HepG2 (cell line): ENCODE data around the gene ENO2. TPM values are rescaled to one million over a fixed set of nuclear protein-coding genes. Genes with fewer than 3 reads are reported as not detected.
A peak's percentile ranks its signal among the peaks of the same experiment; 100 is the strongest.

Experiments used
- AGO2 ChIP-seq: fragments of 200-400 bp; formaldehyde crosslinking; optimal IDR thresholded peaks from 2 replicates; pipeline ENCODE3; 2017; ENCODE audit warnings: mild to moderate bottlenecking, low read depth, low read length, moderate library complexity
- CAMTA2 ChIP-seq: sonication (generic); formaldehyde crosslinking; IDR thresholded peaks from 2 replicates; pipeline ENCODE4 v1.4.0; 2020; ENCODE audit warnings: mild to moderate bottlenecking, missing genetic modification reagents, borderline replicate concordance
- HMG20A ChIP-seq: IDR thresholded peaks from 2 replicates; pipeline ENCODE4 v1.6.1; 2016; ENCODE audit warnings: borderline replicate concordance
- HMGXB4 ChIP-seq, 2 experiments: sonication (generic) in 1 of 2; formaldehyde crosslinking in 1 of 2; IDR thresholded peaks; 2 replicates each; pipeline versions ENCODE4 v1.4.0 to v1.6.1; 2018 to 2020; ENCODE audit warnings: missing genetic modification reagents in 2 of 2, borderline replicate concordance in 1 of 2, low read depth in 1 of 2, mild to moderate bottlenecking in 1 of 2, missing biosample characterization in 1 of 2
- HOXA3 ChIP-seq: sonication (generic); formaldehyde crosslinking; IDR thresholded peaks from 2 replicates; pipeline ENCODE4 v1.5.0; 2020; ENCODE audit warnings: missing genetic modification reagents
- MAFF ChIP-seq: IDR thresholded peaks from 2 replicates; pipeline ENCODE4 v1.6.1; 2011; ENCODE audit warnings: low read depth, low read length, improper control_type of control experiment
- NFYC ChIP-seq: IDR thresholded peaks from 2 replicates; pipeline ENCODE4 v1.6.1; 2016; ENCODE audit warnings: missing genetic modification reagents, missing compliant biosample characterization
- NONO ChIP-seq, 2 experiments: fragments of 450-650 bp in 1 of 2; sonication (generic) in 1 of 2; formaldehyde crosslinking in 1 of 2; IDR thresholded peaks in 1 of 2; conservative IDR thresholded peaks in 1 of 2; 2 replicates each; pipeline versions ENCODE4 v1.6.1 to v1.8.0; 2017 to 2022; ENCODE audit warnings: mild to moderate bottlenecking in 1 of 2, missing genetic modification reagents in 1 of 2, moderate library complexity in 1 of 2
- POLR2AphosphoS5 ChIP-seq: IDR thresholded peaks from 2 replicates; pipeline ENCODE4 v1.6.1; 2012; ENCODE audit warnings: low read depth, low read length
- SP5 ChIP-seq: IDR thresholded peaks from 2 replicates; pipeline ENCODE4 v1.6.1; 2016; ENCODE audit warnings: low read depth, borderline replicate concordance
- THAP9 ChIP-seq: sonication (generic); formaldehyde crosslinking; IDR thresholded peaks from 2 replicates; pipeline ENCODE4; 2020; ENCODE audit warnings: missing genetic modification reagents, mild to moderate bottlenecking, borderline replicate concordance
- ZNF10 ChIP-seq: sonication (generic); formaldehyde crosslinking; IDR thresholded peaks from 2 replicates; pipeline ENCODE4 v1.4.0; 2020; ENCODE audit warnings: mild to moderate bottlenecking, low read depth, missing genetic modification reagents, borderline replicate concordance
- ZNF446 ChIP-seq: sonication (generic); formaldehyde crosslinking; IDR thresholded peaks from 2 replicates; pipeline ENCODE4 v1.5.0; 2020; ENCODE audit warnings: mild to moderate bottlenecking, missing genetic modification reagents
- ZNF564 ChIP-seq: sonication (generic); formaldehyde crosslinking; IDR thresholded peaks from 2 replicates; pipeline ENCODE4 v1.8.1; 2023; ENCODE audit warnings: mild to moderate bottlenecking, missing genetic modification reagents
- polyA plus RNA-seq, 8 experiments: library from polyadenylated mRNA; depleted of rRNA in 3 of 8; stranded (reverse) in 7 of 8; unstranded in 1 of 8; fragments of >200 nt; fragmentation: Illumina TruSeq in 4 of 8; extraction: Trizol in 4 of 8; gene quantifications; 2 replicates each; pipeline versions ENCODE4 v1.2.1 to v1.2.3, GENCODE V29; 2011 to 2016; ENCODE audit warnings: low read depth in 4 of 8, missing spikeins in 1 of 8, mixed read lengths in 1 of 8; ENCODE audit not compliant: insufficient read depth in 1 of 8
- total RNA-seq, 5 experiments: library from RNA; depleted of rRNA; stranded (reverse); fragments of >200 nt; fragmentation: Illumina TruSeq; extraction: Trizol; gene quantifications; 2 replicates each; pipeline ENCODE4 v1.2.3, GENCODE V29; 2016; ENCODE audit warnings: low read depth in 1 of 5
- TF ChIP-seq, protein P1 (sequence below): IDR thresholded peaks from 2 replicates; pipeline ENCODE4 v1.6.1; 2012; ENCODE audit warnings: low read depth, low read length, improper control_type of control experiment
- TF ChIP-seq, protein P2 (sequence below): sonication (generic); formaldehyde crosslinking; IDR thresholded peaks from 2 replicates; pipeline ENCODE4 v1.4.0; 2020; ENCODE audit warnings: missing genetic modification reagents, borderline replicate concordance
- TF ChIP-seq, protein P3 (sequence below): sonication (generic); formaldehyde crosslinking; IDR thresholded peaks from 2 replicates; pipeline ENCODE4 v1.4.0; 2020; ENCODE audit warnings: mild to moderate bottlenecking, missing genetic modification reagents

ENO2 gene
- total and polyA plus RNA-seq, 2 of the 13 experiments (the other 11 are each of a cell fraction or from before 2014, with no cell fraction given) = 19.3 to 136 TPM

DNA sequence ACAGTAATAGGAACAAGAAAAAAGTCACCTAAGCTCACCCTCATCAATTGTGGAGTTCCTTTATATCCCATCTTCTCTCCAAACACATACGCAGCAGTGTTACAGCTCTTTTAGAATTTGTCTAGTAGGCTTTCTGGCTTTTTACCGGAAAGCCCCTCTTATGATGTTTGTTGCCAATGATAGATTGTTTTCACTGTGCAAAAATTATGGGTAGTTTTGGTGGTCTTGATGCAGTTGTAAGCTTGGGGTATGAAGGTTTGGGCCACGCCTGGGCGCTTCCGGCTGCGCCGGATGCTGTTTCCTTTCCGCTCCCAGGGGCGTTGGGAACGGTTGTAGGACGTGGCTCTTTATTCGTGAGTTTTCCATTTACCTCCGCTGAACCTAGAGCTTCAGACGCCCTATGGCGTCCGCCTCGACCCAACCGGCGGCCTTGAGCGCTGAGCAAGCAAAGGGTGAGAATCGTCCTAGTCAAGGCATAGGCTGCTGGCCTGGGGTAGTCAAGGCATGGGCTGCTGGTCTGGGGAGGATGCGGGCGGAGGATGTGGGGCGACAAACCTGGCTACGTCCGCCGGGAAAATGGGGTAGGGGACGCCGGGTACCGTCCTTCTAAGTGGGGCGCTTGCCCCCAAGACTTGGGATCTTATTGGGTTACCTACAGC is 29.5 kb downstream of the ENO2 start, which contains the start of the genes C12orf57 and RNU7-1 (continued):
- TF ChIP-seq HOXA3 (CRISPR knock-in tag) (peak; percentile 63; the same call in 1 of the 2 replicates), HMGXB4 (CRISPR knock-in tag; IDR thresholded peaks at IDR 0.05; ENCODE audit: borderline replicate concordance in 1 of 2, low read depth in 1 of 2) (peak; percentile 39 to 85; a peak in 3 of 4 replicates), HMG20A (CRISPR knock-in tag) (peak; percentile 59; the same call in 1 of the 2 replicates), SP5 (peak; percentile 36; the same call in 1 of the 2 replicates), NONO (IDR thresholded peaks at IDR 0.05) (peak; percentile 60; the same call in 1 of the 2 replicates), NONO (CRISPR knock-in tag; conservative IDR thresholded peaks at IDR 0.05) (peak; percentile 98), ZNF564 (CRISPR knock-in tag) (no peak), MAFF (peak; percentile 75), NFYC (CRISPR knock-in tag) (peak; percentile 60), AGO2 (peak; percentile 87), POLR2AphosphoS5 (peak; percentile 100), ZNF10 (CRISPR knock-in tag) (no peak), THAP9 (CRISPR knock-in tag) (no peak), ZNF446 (no peak), CAMTA2 (no peak)
- TF ChIP-seq, protein P1, sequence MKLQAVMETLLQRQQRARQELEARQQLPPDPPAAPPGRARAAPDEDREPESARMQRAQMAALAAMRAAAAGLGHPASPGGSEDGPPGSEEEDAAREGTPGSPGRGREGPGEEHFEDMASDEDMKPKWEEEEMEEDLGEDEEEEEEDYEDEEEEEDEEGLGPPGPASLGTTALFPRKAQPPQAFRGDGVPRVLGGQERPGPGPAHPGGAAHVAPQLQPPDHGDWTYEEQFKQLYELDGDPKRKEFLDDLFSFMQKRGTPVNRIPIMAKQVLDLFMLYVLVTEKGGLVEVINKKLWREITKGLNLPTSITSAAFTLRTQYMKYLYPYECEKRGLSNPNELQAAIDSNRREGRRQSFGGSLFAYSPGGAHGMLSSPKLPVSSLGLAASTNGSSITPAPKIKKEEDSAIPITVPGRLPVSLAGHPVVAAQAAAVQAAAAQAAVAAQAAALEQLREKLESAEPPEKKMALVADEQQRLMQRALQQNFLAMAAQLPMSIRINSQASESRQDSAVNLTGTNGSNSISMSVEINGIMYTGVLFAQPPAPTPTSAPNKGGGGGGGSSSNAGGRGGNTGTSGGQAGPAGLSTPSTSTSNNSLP = no peak
- TF ChIP-seq, protein P2, sequence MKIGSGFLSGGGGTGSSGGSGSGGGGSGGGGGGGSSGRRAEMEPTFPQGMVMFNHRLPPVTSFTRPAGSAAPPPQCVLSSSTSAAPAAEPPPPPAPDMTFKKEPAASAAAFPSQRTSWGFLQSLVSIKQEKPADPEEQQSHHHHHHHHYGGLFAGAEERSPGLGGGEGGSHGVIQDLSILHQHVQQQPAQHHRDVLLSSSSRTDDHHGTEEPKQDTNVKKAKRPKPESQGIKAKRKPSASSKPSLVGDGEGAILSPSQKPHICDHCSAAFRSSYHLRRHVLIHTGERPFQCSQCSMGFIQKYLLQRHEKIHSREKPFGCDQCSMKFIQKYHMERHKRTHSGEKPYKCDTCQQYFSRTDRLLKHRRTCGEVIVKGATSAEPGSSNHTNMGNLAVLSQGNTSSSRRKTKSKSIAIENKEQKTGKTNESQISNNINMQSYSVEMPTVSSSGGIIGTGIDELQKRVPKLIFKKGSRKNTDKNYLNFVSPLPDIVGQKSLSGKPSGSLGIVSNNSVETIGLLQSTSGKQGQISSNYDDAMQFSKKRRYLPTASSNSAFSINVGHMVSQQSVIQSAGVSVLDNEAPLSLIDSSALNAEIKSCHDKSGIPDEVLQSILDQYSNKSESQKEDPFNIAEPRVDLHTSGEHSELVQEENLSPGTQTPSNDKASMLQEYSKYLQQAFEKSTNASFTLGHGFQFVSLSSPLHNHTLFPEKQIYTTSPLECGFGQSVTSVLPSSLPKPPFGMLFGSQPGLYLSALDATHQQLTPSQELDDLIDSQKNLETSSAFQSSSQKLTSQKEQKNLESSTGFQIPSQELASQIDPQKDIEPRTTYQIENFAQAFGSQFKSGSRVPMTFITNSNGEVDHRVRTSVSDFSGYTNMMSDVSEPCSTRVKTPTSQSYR (CRISPR knock-in tag) = no peak
- TF ChIP-seq, protein P3, sequence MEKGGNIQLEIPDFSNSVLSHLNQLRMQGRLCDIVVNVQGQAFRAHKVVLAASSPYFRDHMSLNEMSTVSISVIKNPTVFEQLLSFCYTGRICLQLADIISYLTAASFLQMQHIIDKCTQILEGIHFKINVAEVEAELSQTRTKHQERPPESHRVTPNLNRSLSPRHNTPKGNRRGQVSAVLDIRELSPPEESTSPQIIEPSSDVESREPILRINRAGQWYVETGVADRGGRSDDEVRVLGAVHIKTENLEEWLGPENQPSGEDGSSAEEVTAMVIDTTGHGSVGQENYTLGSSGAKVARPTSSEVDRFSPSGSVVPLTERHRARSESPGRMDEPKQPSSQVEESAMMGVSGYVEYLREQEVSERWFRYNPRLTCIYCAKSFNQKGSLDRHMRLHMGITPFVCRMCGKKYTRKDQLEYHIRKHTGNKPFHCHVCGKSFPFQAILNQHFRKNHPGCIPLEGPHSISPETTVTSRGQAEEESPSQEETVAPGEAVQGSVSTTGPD (CRISPR knock-in tag) = 0 out of 2 replicates have a peak, but pooled peaks have one; percentile 49
